SH-SY5Y (cell line): ENCODE data around the gene NTRK1.

Experiments used
- GATA2 ChIP-seq: IDR thresholded peaks from 2 replicates; pipeline ENCODE4 v1.6.1; 2011; ENCODE audit warnings: mild to moderate bottlenecking, low read depth, low read length
- GATA3 ChIP-seq: IDR thresholded peaks from 2 replicates; pipeline ENCODE4 v1.6.1; 2011; ENCODE audit warnings: low read depth, mild to moderate bottlenecking, low read length, moderate library complexity

Gene NTRK1

GRCh38 chr1:156826630-156827029 is 34.0 kb upstream of the NTRK1 start:
- no peak for TF ChIP-seq GATA3
- TF ChIP-seq GATA2, result no peak

DNA sequence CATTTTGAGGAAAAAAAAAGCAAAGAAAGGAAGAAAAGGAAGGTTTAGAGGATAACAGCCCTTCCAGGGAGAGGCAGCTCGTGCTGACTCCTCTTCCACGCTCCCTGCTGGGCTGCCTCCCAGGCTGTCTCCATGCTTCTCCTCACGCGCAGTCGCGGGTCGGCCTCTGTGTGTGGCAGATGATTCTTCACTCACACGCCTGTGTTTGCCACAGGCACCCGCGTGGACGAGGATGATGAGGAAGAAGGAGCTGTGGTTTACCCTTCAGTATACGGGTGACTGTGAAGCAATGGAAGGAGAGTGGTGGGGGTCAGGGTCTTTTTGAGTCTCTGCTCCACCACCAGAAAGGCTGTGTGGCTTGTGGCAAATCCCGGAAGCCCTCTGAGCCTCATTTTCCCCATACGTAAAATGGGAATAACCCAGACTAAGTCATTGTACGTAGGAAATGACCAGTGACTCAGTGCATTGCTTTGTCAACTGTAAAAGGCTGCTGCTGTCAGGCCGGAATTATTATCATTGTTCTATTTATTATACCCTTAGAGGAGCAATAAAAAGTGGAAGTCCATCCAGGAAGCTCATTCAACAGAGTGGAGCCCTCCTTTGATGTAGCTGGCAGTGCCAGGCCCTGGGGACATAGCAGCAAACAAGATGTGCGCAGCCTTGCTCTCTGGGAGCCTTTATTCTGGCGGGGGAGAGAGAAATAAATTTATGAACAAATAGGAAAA is 32.1 kb upstream of the NTRK1 start:
- no peak for TF ChIP-seq GATA2
- no peak for TF ChIP-seq GATA3

GRCh38 chr1:156832434-156832833 is 28.2 kb upstream of the NTRK1 start:
- TF ChIP-seq GATA3 (no peak), GATA2 (no peak)

DNA sequence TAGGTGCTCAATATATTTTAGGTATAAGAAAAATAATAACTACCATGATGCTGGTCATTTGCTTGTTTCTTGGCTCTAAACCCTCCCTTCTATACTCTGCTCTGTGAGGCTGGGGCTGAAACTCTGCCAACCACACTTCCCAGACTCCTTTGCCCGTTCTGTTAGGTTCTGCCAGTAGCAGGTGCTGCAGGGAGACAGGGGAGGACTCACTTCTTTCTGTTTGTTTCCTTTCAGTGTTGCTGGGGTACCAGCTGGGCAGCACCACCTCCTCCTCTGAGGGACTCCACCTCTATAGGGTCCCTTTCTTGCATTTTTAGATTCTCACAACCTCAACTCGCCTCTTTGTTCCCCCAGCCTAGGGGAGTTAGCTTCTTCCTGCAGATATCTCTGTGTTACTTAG is 27.1 kb upstream of the NTRK1 start:
- TF ChIP-seq GATA2, result no peak

DNA sequence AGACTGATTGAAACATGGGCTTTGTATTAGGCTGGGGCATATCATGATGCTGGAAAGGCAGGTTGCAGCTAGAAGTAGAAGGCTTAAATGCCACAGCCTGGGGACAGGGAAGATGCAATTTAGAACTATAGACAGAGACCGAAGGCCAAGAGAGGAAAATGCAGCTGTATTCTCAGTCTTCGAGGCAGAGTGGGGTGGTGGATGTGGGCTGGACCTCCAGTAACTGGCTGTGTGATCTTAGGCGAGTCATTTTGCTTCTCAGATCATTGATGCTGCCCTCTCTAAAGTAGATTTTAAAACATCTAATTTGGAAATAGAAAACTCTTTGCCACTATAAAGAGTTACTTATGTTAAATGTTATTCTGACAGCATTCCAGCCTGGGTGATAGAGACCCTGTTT is 26.3 kb upstream of the NTRK1 start:
- TF ChIP-seq GATA2, result no peak
- no peak for TF ChIP-seq GATA3

DNA sequence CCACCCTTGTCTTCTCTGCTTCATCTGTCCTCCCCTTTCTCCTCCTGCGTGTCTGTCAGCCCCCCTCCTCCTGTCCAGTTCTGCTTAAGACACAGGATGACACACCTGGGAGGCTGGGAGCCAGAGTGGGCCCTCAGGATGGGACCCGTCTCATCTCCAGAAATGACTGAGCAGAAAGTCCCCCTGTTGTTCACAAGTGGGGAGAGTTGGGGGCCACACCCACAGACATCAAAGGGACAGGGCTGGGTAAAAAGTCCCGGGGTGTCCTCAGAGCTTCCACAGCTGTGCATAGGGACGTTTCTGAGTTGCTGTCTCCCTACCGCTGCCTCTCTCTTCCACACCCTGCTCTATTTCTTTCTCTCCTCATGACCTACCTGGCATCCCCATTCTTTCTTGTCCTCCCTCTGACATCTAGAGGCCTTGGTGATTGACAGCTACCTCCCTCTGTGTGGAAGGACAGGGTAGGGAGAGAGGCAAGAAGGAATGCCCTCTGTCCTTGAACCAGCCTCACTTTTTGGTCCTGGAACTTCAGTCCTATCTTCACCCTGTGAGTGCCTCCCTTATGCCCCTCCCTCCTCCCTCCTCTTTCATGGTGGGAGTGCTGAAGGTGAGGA is 24.5 kb upstream of the NTRK1 start:
- TF ChIP-seq GATA3 (no peak), GATA2 (no peak)

DNA sequence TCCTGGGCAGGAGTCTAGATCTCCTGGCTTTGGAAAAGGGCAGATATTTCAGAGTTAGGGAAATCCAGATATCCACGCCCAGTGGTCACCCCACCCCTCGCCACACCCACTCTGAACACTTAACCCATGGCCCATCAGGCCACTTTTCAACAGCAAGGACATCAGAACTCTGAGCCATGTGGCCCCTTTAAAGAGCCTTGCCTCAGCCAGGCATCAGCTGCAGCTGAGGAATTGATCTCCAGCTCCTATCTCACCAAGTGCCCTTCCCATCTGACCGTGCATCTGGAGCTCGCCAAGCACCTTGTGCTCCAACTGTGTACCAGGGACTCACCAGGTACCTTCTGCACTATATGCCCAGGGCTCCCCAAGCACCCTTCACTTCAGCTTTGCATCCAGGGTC is 23.8 kb upstream of the NTRK1 start:
- TF ChIP-seq GATA3 (no peak), GATA2 (no peak)

- TF ChIP-seq GATA3 (no peak), GATA2 (no peak)
These were observed 21.7 kb upstream of the NTRK1 start for GRCh38 chr1:156838972-156839371.

DNA sequence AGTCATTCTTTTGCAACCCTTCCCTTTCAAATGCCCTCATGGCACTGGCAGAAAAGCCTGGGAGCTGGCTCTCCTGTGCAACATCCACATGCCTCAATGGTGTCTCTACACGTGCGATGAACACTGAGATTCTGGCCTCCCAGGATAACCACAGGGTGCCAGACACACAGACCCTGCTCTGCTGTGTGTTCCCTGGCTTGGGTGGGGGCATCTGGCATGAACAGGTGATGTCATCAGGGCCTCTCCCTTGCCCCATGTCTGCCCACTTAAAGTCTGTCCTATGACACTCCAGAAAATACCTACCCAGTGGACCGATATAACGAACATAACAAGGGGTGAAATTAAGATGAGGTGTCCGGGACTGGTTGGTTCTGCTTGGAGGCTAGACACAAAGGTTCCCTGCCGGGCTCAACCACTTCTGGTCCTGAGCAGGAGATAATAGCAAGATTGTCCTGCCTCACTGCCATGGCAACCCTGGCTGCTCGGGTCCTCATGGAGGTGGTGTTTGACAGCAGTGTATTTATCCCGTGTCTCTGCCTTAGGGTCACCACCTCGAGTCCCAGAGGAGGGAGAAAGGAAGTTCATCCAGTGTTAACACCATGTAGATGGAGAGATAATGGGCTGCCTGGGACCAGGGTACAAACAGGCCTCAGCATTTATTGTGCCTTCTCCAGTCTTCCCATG is 21.1 kb upstream of the NTRK1 start:
- TF ChIP-seq GATA2 (peak; percentile 63), GATA3 (no peak)

GRCh38 chr1:156840186-156840897 is 20.3 kb upstream of the NTRK1 start:
- no peak for TF ChIP-seq GATA2
- TF ChIP-seq GATA3, result no peak

GRCh38 chr1:156840898-156841279 is 19.8 kb upstream of the NTRK1 start:
- no peak for TF ChIP-seq GATA3
- TF ChIP-seq GATA2, result no peak

DNA sequence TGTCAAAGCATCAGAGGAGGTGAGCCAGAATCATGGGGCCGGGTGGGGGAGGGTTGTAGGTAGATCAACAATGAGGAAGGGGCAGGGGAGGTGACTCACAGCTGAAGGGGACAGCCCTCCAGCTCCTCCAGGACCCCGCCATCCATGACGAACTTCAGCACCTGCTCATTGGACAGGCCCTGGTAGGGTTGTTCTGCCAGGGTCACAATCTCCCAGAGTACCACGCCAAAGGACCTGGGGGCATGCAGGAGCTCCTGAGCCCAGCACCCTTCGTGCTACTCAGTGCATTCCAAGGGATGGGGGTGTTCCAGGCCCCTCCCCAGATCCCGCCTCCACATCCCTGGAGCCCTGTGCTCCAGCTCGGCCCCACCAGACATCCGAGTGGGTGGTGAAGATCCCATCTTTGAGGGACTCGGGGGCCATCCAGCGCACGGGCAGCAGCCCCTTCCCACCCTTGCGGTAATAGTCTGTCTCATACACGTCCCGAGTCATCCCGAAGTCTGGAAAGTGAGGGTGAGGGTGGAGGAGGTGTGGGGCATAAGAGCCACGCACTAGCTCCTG is 19.3 kb upstream of the NTRK1 start:
- no peak for TF ChIP-seq GATA3
- TF ChIP-seq GATA2, result no peak

DNA sequence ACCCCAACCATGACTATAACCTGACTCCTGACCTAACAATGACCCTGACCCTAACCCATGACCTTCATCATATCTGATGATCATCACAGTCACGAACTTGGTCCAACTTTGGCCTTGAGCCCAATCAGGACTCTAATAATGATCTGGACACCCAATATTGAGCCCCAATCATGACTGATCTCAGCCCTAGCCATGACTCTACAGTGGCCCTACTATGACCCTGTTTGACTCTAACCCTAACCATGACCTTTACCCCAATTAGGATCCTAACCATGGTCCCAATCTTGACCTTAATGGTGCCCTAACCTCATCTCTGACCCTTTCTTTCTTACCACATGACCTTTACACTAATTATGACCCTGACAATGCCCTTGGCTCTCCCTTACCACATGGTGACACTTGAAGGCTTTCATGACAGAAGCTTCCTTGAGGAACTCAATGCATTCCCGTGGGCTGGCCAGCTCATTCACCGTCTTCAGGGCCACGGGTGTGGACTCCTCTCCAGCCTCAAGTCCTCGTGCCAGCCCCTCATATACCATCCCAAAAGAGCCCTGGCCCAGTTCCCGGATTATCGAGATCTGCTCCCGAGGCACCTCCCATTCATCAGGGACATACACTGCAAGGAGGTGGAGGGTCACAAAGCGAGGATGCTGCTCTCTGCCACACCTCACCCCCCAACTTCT is 17.9 kb upstream of the NTRK1 start:
- TF ChIP-seq GATA3 (no peak), GATA2 (no peak)

DNA sequence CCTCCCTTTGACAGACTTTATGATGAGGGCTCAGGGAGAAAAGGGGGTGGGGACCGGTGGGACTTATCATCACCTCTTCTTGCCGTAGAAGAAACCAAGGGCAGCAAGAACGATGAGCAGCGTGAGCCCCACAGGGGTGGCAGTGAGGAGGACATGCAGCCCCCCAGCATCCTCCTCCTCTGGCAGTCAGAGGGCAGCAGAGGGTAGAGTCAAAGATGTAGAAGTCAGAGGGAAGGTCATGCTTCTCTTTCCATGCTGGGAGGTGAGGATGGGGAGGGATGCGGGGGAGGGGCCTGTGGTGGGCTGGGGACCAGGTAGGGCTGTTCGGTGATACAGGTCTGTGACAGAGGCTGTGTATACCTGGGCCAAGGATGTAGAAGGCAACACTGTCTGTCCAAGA is 16.6 kb upstream of the NTRK1 start:
- TF ChIP-seq GATA3, result no peak
